ENCODE data around the gene MTPN. TPM values are rescaled to one million over a fixed set of nuclear protein-coding genes. Genes with fewer than 3 reads are reported as not detected.

MTPN gene
- total RNA-seq, 1 donor from 2014 or later, result 159 TPM

DNA sequence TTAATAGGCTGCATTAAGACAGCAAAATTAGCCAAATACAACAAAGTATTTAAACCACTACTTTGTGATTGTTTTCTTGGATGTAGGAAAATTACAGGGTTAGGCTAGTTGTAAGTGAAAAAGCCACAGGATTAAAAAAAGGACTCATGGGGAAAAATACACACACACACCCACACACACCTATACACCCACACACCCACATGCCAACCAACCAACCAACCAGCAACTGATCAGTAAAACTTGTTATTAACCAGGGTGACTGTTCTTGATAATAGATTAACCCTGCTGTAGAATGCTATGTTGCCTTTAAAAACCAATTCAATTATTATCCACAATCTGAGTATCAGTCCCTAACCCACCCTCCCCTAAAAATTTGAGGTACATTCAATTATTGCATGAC lies 49.0 kb downstream of the MTPN start:
- DNase-seq (ENCODE audit: low read depth, low spot score), result no peak

DNA sequence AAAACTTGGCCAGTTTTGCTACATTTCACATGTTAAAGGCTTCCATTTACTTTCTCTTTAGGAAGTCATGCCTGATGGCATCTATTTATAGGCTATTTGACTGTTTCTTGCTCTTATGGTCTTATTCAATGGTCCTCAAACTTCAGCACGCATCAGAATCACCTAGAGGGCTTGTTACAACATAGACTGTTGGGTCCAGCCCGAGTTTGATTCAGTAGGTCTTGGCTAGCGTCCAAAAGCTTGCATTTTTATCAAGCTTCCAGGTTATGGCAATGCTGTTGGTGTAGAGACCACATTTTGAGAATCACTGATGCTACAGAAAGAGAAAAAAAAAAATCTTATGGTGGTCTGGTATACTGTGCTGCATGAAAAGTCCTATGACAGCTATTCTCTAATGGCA lies 51.9 kb downstream of the MTPN start:
- DNase-seq (ENCODE audit: low read depth, low spot score), result no peak

DNA sequence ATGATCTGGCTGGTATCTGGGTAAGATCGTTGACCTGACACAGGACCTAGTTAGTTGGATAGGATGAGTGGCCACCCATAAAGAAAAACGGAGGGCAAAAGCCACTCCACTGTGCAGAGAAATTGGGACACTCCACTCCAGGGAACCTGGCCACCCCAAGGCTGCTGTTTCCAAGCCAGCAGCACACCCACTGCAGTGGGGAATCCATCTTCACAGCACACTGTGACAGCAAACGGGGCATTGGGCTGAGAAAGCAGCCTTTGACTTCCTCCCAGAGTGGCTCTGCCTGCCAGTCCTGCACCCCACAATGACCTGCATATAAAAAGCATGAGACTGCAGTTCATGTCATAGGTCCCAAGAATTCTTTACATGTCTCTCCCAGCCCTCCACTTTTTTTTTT lies 52.9 kb downstream of the MTPN start:
- no peak for DNase-seq (ENCODE audit: low read depth, low spot score)

DNA sequence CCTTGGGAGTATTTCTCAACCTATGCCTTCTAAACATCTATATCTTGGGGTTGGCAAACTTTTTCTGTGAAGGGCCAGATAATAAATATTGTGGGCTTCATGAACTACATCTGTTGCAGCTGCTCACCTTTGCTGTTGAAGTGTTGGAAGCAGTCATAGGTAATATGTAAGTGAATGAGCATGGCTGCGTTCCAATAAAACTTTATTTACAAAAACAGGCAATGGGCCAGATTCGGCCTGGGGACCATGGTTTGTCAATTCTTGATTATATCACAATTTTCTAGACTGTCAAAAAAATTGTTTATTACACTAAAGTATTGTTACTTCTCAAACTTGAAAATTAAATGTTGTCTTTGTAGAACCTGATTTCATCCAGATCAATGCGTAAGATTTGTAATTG lies 54.9 kb downstream of the MTPN start:
- no peak for DNase-seq (ENCODE audit: low read depth, low spot score)

DNA sequence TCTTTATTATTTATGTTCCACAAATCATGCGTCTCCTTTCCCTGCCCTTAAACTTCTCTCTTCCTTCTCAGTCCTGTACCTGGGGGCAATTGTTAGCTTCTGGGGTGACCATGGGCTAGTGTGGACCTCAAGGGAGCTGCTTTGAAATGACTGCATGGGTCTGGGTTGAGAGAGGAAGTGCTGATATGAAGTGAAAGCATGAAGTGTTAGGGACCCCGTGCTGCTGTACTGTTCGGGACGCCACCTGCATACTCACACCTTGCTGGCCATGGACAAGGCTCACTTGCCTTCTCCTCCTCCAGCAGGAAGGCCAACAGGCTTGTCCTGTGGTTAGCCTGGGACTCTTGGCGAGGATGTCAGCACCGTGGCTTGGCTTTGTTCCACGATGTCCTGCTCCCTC lies 56.7 kb downstream of the MTPN start:
- no peak for DNase-seq (ENCODE audit: low read depth, low spot score)

DNA sequence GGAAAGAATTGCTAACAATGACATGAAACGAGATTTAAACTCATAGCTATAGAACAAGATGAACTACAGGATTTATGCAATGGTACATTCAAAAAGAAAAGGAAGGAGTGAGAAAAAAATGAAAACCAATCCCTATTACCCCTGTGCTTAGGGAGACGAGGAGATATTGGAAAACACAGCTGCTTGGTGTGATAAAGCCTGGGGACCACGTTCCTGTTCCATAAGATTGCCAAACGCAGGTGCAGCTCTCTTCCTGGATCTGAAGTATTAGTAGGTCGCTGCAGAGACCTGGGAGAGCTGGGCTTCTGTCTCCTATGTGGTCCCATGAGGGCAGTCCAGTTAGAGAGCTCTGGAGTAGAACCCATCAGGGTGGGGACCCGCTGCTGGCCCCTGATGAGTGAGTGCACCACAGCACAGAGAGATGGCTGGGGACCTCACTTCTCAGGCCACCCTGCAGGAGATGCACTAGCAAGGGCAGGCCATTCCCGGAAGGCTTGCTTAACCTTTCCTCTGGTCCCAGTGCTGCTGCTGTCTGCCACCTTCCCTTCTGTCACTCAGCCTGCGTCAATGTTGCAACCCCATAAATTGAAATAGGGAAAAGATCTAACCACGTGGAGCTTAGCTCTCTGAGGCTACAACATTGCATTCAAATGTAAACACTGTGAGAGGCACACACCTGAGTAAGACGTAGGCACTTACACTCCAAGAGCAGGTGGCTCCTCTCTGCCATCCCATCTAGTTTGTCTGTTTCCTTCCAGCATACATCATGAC lies 57.9 kb downstream of the MTPN start:
- no peak for DNase-seq (ENCODE audit: low read depth, low spot score)

DNA sequence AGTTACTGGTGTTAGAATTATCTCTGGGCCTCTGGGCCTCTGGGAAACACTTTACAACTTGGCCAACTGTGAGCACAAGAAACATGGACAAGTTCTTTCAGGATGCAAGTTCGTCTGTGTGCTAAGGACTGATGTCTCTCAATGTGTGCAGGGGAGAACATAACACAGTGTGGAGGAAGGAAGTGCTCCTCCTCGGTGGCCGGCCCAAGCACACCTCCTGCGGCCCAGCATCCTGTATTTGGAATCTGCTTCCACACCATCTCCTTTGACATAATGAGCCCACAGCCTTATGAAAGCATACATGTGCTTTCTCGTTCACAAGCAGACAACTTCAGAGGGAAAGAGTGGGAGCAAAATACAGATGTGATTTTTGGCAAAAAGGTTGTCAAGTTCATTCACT lies 59.0 kb downstream of the MTPN start:
- no peak for DNase-seq (ENCODE audit: low read depth, low spot score)

DNA sequence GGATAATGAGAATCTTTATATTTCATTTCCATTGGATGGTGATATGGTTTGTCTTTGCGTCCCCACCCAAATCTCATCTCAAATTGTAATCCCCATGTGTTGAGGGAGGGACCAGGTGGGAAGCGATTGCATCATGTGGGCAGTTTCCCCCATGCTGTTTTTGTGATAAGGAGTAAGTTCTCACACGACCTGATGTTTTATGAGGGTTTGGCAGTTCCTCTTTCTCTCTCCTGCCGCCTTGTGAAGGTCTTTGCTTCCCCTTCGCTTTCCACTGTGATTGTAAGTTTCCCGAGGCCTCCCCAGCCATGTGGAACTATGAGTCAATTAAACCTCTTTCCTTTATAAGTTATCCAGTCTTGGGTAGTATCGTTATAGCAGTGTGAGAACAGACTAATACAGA lies 59.4 kb downstream of the MTPN start:
- DNase-seq (ENCODE audit: low read depth, low spot score), result no peak

DNA sequence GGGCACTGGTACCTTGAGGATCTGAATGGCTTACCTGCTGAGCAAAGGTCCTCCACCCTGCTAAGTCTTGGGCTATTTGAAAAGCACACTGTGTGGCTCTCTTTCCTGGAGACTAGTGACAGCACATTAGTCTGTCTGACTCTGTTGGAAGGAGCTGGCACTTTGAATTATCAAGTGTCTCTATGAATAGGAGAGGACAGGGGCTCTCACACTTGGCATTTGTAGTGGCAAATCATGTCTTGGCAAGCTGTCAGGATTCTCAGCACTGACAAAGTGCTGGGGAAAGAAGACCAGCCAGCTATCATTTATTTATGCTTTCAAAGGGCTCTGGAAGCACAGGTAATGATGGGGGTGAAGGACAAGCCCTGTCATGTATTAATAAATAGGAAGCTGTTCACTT lies 62.8 kb downstream of the MTPN start:
- DNase-seq (ENCODE audit: low read depth, low spot score), result no peak

DNA sequence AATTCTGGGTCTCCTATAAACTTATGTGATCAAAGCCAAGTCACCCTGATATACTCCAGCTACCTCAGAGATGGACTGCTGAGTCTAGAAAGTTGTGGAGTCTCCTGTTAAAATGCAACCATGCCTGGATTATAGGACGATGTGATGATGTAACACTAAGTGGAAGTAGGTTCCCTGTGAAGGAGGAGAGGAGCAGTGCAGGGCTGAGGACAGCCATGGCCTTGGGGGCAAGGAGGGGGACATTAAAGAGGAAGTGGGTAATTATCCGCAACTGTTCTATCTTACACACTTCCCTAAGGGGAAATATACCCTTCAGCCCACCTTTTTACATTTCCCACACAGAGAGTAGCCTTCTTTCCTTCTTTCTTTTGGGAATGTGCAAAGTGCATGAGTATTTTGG lies 63.8 kb downstream of the MTPN start:
- no peak for DNase-seq (ENCODE audit: low read depth, low spot score)

DNA sequence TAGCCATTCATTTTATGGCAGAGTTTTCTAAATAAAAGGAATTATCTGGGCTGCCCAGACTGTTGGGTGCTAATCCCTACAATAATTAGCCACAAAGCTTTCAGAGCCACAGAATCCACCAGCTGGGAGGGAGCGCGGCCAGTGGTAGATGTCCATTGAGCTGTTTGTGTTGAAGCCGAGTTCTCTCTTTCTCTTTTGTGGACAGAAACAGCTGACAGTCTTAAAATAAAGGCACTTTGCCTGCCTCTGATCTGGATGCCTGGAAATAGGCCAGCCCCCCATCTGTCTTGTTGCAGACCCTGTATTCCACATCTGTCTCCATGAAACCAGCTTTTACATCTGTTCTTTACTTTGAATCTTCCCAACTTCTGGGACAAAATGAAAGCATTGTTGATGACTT lies 66.1 kb downstream of the MTPN start:
- no peak for DNase-seq (ENCODE audit: low read depth, low spot score)

DNA sequence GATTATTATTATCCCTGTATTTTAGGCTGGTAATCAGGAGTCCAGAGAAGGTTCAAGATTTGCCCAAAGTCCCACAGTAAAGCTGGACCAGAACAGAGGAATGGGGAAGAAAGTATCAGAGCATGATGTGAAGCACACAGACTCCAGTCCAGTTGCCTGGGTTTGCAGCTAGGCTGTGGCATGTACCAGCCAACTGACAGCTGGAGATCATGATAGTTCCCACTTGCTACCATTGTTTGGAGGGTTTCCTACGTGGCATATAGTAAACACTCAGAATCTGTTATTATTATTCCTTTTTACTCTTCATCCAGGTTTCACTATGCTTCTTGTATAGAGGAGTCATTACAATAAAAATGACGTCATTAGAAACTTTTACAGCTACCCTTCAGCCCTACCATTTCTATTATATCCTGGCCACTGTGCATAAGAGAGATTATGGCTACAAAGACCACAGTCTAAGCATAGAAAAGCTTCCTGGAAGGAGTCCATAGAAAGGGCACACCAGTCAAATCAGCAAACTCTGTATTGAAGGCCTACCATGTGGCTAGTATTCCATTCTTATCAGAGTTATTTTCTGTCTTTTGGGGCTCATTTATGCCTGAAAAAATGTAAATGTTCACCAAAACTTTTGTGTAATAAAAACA lies 66.6 kb downstream of the MTPN start:
- no peak for DNase-seq (ENCODE audit: low read depth, low spot score)

DNA sequence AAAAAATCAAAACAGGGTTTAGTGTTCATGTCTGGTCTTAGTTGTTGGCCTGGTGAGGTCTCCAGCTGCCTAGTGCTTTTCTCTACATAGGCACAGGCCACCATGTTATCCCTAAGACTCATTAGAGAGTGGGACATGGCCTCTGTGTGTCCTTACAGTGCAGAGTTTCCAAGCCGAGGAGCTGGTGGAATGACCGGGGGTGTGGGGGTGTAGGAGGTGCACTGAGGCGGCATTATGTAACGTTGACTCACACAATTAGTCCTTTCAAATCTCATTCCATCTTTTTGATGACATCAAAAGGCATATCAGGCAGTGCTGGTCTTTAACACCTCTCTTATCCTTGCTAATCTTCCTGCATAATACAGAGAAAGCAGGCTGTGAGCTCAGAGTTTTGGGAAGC lies 71.3 kb downstream of the MTPN start:
- no peak for DNase-seq (ENCODE audit: low read depth, low spot score)

DNA sequence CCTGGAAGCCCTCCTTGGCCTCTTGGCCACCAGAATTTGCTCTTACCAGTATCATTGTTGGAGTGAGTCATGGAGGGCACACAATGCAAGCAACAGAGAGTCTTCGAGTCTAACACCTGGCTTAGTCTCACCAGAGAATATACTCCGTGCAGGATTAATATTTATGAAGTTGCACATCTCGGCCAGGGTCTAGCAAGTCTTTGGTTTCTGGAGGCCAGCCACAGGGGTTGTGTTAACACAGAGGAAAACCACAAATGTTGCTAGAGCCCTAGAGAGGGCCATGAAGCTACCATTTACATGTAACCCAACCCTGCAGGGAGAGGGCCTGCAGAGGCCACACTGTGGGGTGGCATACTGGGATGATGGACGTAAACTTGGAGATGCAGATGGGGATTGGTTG lies 71.8 kb downstream of the MTPN start:
- DNase-seq (ENCODE audit: low read depth, low spot score), result no peak

DNA sequence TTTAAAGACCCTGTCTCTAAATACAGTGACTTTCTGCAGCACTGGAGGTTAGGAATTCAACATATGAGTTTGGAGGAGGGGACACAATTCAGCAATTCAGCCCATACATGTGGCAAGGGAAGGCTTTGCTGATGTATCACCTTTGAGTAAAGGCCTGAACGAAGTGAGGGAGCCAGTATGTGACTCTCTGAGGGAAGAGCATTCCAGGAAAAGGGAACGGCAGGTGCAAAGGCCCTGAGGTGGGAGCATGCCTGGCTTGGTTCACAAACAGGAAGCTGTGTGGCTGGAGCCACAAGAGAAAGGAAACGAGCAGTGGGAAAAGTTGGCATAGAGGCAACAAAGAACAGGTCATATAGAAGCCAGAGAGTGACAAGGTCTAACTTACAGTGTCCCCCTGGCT lies 72.9 kb downstream of the MTPN start:
- no peak for DNase-seq (ENCODE audit: low read depth, low spot score)

DNA sequence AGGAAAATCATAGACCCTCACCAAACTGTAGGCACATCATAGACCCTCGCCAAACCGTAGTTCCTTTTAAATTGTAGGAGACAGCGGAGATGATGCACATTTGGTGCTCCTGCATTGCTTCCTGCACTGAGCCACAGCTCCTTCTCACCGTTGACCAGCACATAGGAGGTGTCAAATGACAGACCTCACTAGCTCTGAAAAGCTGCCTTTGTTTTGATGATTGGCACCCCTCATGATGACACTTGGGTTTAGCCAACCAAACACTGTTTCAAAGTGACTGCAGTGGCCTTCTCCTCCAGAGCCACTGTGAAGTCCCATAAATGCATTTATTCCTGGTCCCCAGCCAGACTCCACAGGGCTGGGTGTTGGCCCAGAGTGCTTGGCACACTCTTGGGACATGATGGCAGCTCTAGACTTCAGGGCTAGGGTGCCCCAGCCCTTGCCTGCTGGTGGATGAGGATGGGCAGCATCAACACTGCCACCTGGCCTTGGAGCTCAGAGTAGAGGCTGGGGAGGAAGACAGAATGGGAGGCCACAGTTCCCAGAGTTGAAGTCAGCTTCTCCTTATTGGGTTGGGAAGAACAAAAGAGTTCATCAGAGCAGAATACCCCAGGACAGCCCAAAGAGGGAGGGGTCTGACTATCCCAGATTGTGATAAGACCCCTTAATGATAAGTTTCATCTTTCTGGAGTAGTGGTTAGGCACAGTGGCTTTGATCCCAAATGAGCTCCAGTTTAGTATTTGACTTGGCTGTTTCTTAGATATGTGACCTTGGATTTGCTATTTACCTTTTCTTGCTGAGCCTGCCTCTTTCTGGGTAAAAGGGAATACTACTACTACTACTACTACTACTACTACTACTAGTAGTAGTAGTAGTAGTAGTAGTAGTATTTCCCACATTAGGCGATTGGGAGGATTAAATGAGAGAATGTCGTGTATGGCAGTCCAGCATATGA lies 75.3 kb downstream of the MTPN start:
- no peak for DNase-seq (ENCODE audit: low read depth, low spot score)

DNA sequence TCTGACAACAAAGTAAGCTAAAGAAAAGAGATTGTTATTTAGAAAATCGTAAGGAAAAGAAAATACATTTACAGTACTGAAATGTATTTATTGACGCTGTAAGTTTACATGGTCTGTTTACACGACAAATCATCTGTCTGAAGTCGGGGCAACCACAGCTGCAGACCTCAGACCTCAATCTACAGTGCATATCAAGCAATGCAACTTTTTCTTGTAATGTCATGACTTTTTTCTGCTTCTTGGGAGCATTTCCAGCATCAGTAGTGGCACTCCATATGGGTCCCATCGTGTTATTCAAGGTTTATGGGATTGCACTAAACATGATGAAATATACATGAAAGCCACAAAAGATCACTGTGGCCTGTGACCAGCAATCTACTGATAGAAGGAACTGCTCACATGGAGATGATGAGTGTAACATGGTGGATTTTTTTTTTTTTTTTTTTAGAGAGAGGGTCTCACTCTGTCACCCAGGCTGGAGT lies 77.1 kb downstream of the MTPN start:
- no peak for DNase-seq (ENCODE audit: low read depth, low spot score)

DNA sequence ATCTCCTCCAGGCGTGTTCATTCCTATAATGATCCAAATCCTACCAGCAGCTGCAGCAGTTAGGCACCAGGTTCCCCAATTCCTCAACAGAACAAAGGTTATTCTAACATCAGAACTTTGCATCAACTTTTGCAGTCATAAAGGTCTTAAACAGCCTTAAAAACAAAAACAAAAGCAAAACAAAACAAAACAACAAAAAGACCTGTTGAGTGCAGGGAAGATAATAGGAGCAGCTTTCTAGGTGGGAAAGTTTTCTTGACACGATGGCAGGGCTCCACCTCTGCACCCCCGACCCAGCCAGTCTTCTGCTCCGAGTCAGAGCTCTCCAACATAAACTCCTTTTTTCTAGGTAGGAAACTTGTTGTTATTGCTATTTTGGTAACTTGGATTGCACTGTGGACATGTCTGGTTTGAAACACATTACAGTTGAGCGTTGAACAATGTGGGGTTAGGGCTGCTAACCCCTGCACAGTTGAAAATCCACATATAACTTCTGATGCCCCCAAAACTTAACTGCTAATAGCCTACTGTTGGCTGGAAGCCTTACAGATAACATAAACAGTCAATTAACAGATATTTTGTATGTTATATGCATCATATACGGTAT lies 77.6 kb downstream of the MTPN start:
- DNase-seq (ENCODE audit: low read depth, low spot score), result no peak

DNA sequence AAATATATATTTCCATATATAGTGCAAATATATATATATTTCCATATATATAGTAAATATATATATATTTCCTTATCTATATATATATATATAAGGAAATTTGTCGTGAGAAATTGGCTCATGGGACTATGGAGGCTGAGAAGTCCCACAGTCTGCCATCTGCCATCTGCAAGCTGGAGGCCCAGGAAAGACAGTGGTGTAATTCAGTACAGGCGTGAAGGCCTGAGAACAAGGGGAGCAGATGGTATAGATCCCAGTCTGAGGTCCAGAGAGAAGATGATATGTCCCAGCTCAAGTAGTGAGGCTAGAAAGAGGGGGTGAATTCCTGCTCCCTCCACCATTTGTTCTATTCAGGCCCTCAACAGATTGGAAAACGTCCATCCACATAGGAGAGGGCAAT lies 78.9 kb downstream of the MTPN start:
- DNase-seq (ENCODE audit: low read depth, low spot score), result no peak

DNA sequence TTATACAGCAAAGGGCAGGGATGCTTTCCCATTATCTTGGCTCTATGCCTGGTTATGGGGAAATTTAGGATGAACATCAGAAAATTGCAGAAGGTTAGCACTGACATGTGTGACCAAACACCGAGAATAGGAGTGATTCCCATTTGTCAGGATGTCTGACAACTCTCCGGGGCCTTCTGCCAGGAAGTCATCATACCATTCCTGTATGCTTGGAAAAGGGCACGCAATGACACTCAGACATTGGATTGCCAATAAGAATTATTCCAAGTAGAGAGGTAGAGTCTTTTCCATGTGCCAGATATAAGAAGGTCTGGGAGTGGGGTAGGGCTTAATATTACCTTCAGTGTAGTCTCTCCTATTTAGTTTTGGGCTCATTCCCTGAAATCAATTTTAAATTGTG lies 82.3 kb downstream of the MTPN start:
- DNase-seq (ENCODE audit: low read depth, low spot score), result no peak

DNA sequence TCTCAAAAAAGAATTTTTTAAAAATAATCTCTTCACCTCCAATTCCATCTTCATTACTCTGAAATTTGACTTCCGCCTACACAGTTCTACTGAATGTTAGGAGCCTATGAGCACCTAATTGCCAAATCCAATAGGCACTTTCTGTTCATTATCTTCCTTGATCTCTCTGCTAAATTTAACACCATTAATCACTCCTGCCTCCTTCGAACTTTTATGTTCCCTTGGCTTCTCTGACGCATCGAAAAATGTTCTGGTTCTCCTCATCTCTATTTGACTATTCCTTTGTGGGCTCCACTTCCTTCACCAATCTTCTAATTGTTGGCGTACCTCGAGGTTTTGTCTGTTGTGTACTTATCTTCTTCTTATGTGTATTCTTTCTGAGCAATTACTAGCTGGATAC lies 87.3 kb downstream of the MTPN start:
- DNase-seq (ENCODE audit: low read depth, low spot score), result no peak

DNA sequence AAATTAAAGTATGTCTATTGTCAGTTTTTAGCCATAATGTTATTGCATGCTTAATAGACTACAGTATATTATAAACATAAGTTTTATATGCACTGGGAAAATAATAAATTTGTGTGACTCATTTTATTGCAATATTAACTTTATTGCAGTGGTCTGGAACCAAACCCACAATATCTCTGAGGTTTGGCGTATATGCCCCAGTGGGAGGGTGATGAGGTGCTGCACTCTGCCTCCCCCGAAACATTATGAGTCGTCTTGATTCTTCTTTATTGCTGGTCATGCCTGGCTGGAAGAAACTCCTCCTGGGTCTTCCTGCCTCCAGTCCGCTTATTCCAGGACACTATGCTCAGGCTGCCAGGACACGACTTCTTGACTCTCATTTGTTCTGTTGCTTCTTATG lies 88.4 kb downstream of the MTPN start:
- DNase-seq (ENCODE audit: low read depth, low spot score), result no peak
